Measurements from ENCODE around the gene KLHDC1. TPM values are rescaled to one million over a fixed set of nuclear protein-coding genes. Genes with fewer than 3 reads are reported as not detected.

Gene KLHDC1
- total and polyA plus RNA-seq, 9 of the 15 experiments (the other 6 are each of a cell fraction or from before 2014, with no cell fraction given), result 0.08 to 0.41 (median 0.18) TPM

DNA sequence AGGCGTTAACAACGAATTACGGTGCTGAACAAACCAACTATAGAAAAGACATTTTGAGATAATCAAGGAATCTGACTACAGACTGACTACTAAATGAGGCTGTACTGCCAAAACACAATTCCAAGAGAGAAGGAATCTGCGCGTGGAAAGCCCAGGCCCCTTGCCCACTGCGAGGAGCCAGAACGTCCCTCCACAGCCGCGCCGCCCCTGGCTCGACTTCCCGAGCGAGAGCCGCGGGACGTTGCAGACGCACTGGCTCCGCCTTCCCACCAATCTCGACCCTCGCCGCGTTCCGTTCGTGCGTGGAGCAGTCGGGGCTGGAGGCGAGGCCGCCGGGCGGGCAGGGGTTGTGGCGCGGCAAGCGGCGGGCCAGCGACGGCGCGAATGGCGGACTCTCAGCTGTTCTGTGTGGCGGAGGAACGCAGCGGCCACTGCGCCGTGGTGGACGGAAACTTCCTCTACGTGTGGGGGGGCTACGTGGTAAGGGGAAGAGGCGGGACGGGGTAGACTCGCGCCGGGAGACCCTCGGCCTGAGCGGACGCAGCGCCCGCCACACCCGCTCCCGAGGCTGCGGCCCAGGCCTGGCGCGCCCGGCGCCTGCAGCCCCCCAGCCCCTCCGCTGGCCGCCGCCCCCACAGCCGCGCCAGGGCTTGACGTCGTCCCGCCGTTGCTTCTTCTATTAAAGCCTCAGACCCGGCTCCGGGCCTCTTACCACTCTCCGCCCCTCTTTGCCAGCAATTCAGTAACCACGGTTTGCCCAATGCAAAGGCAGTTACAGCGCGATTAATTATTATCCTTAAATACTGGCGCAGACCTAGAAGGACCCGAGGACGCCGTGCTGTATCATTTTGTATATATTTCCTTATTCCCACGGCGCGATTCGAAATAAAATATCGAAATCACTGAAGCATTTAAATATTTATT lies at the start of gene KLHDC1 (continued):
- TF ChIP-seq, protein P1, sequence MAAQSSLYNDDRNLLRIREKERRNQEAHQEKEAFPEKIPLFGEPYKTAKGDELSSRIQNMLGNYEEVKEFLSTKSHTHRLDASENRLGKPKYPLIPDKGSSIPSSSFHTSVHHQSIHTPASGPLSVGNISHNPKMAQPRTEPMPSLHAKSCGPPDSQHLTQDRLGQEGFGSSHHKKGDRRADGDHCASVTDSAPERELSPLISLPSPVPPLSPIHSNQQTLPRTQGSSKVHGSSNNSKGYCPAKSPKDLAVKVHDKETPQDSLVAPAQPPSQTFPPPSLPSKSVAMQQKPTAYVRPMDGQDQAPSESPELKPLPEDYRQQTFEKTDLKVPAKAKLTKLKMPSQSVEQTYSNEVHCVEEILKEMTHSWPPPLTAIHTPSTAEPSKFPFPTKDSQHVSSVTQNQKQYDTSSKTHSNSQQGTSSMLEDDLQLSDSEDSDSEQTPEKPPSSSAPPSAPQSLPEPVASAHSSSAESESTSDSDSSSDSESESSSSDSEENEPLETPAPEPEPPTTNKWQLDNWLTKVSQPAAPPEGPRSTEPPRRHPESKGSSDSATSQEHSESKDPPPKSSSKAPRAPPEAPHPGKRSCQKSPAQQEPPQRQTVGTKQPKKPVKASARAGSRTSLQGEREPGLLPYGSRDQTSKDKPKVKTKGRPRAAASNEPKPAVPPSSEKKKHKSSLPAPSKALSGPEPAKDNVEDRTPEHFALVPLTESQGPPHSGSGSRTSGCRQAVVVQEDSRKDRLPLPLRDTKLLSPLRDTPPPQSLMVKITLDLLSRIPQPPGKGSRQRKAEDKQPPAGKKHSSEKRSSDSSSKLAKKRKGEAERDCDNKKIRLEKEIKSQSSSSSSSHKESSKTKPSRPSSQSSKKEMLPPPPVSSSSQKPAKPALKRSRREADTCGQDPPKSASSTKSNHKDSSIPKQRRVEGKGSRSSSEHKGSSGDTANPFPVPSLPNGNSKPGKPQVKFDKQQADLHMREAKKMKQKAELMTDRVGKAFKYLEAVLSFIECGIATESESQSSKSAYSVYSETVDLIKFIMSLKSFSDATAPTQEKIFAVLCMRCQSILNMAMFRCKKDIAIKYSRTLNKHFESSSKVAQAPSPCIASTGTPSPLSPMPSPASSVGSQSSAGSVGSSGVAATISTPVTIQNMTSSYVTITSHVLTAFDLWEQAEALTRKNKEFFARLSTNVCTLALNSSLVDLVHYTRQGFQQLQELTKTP (IDR thresholded peaks at IDR 0.05; ENCODE audit: low read depth in 1 of 2, partially characterized antibody in 2 of 2), result no peak
- TF ChIP-seq ZNF12 (CRISPR knock-in tag; IDR thresholded peaks at IDR 0.05), result no peak
- TF ChIP-seq NEUROD1 (IDR thresholded peaks at IDR 0.05; ENCODE audit: borderline replicate concordance, low read depth, low read length, partially characterized antibody), result no peak
- TF ChIP-seq NELFE (IDR thresholded peaks at IDR 0.05; ENCODE audit: insufficient read depth, insufficient read length), result no peak
- TF ChIP-seq, protein P2, sequence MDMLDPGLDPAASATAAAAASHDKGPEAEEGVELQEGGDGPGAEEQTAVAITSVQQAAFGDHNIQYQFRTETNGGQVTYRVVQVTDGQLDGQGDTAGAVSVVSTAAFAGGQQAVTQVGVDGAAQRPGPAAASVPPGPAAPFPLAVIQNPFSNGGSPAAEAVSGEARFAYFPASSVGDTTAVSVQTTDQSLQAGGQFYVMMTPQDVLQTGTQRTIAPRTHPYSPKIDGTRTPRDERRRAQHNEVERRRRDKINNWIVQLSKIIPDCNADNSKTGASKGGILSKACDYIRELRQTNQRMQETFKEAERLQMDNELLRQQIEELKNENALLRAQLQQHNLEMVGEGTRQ (CRISPR knock-in tag; IDR thresholded peaks at IDR 0.05), result no peak
- TF ChIP-seq NR1H2 (CRISPR knock-in tag; IDR thresholded peaks at IDR 0.05), result no peak
- TF ChIP-seq, protein P3, sequence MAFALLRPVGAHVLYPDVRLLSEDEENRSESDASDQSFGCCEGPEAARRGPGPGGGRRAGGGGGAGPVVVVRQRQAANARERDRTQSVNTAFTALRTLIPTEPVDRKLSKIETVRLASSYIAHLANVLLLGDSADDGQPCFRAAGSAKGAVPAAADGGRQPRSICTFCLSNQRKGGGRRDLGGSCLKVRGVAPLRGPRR (CRISPR knock-in tag; IDR thresholded peaks at IDR 0.05), result no peak
- TF ChIP-seq, protein P4, sequence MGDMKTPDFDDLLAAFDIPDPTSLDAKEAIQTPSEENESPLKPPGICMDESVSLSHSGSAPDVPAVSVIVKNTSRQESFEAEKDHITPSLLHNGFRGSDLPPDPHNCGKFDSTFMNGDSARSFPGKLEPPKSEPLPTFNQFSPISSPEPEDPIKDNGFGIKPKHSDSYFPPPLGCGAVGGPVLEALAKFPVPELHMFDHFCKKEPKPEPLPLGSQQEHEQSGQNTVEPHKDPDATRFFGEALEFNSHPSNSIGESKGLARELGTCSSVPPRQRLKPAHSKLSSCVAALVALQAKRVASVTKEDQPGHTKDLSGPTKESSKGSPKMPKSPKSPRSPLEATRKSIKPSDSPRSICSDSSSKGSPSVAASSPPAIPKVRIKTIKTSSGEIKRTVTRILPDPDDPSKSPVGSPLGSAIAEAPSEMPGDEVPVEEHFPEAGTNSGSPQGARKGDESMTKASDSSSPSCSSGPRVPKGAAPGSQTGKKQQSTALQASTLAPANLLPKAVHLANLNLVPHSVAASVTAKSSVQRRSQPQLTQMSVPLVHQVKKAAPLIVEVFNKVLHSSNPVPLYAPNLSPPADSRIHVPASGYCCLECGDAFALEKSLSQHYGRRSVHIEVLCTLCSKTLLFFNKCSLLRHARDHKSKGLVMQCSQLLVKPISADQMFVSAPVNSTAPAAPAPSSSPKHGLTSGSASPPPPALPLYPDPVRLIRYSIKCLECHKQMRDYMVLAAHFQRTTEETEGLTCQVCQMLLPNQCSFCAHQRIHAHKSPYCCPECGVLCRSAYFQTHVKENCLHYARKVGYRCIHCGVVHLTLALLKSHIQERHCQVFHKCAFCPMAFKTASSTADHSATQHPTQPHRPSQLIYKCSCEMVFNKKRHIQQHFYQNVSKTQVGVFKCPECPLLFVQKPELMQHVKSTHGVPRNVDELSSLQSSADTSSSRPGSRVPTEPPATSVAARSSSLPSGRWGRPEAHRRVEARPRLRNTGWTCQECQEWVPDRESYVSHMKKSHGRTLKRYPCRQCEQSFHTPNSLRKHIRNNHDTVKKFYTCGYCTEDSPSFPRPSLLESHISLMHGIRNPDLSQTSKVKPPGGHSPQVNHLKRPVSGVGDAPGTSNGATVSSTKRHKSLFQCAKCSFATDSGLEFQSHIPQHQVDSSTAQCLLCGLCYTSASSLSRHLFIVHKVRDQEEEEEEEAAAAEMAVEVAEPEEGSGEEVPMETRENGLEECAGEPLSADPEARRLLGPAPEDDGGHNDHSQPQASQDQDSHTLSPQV (IDR thresholded peaks at IDR 0.05), result no peak
- TF ChIP-seq, protein P5, sequence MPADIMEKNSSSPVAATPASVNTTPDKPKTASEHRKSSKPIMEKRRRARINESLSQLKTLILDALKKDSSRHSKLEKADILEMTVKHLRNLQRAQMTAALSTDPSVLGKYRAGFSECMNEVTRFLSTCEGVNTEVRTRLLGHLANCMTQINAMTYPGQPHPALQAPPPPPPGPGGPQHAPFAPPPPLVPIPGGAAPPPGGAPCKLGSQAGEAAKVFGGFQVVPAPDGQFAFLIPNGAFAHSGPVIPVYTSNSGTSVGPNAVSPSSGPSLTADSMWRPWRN (IDR thresholded peaks at IDR 0.05; ENCODE audit: low read depth), result no peak
- TF ChIP-seq, protein P6, sequence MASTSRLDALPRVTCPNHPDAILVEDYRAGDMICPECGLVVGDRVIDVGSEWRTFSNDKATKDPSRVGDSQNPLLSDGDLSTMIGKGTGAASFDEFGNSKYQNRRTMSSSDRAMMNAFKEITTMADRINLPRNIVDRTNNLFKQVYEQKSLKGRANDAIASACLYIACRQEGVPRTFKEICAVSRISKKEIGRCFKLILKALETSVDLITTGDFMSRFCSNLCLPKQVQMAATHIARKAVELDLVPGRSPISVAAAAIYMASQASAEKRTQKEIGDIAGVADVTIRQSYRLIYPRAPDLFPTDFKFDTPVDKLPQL (IDR thresholded peaks at IDR 0.05; ENCODE audit: extremely low read depth, insufficient read length), result no peak
- no peak for TF ChIP-seq SNIP1 (IDR thresholded peaks at IDR 0.05; ENCODE audit: low read depth)
- no peak for TF ChIP-seq GABPB2 (CRISPR knock-in tag; conservative IDR thresholded peaks at IDR 0.05)

All from K562 (cell line).